RPMI8226 (cell line): ENCODE data around the gene FMN1.
"Not testable (repeated sequence)": the region's sequence is repeated elsewhere in the genome, so short reads cannot be mapped to it uniquely, and the experiment has no call there.

Experiments
- DNase-seq: peaks from one replicate; pipeline ENCODE4 v3.0.0-alpha.2; 2015

Gene FMN1

GRCh38 chr15:32956006-32956405 lies 238.5 kb downstream of the FMN1 start:
- DNase-seq = no peak

GRCh38 chr15:32953533-32953910 lies 241.0 kb downstream of the FMN1 start:
- no peak for DNase-seq

GRCh38 chr15:32952901-32953532 lies 241.5 kb downstream of the FMN1 start:
- DNase-seq = no peak

GRCh38 chr15:32951736-32952464 lies 242.6 kb downstream of the FMN1 start:
- no peak for DNase-seq

- not testable (repeated sequence) for DNase-seq
Observed at GRCh38 chr15:32950051-32950450, 244.5 kb downstream of the FMN1 start.

GRCh38 chr15:32946210-32946609 lies 248.3 kb downstream of the FMN1 start:
- DNase-seq = no peak

- no peak for DNase-seq
Observed at GRCh38 chr15:32944431-32944830, 250.1 kb downstream of the FMN1 start.

- no peak for DNase-seq
Observed at GRCh38 chr15:32943711-32944110, 250.8 kb downstream of the FMN1 start.

- no peak for DNase-seq
Observed at GRCh38 chr15:32942401-32942841, 252.1 kb downstream of the FMN1 start.

GRCh38 chr15:32941823-32942222 lies 252.7 kb downstream of the FMN1 start:
- DNase-seq = no peak

- no peak for DNase-seq
Observed at GRCh38 chr15:32936976-32937375, 257.5 kb downstream of the FMN1 start.

GRCh38 chr15:32936283-32936918 lies 258.1 kb downstream of the FMN1 start:
- no peak for DNase-seq

- DNase-seq = no peak
Observed at GRCh38 chr15:32935139-32935538, 259.4 kb downstream of the FMN1 start.

- no peak for DNase-seq
Observed at GRCh38 chr15:32933236-32933635, 261.3 kb downstream of the FMN1 start.

- no peak for DNase-seq
Observed at GRCh38 chr15:32928876-32929275, 265.6 kb downstream of the FMN1 start.

GRCh38 chr15:32927124-32927523 lies 267.4 kb downstream of the FMN1 start:
- DNase-seq = no peak

GRCh38 chr15:32923176-32923575 lies 271.3 kb downstream of the FMN1 start:
- DNase-seq = no peak

GRCh38 chr15:32922541-32922940 lies 272.0 kb downstream of the FMN1 start:
- no peak for DNase-seq

GRCh38 chr15:32919749-32920414 lies 274.6 kb downstream of the FMN1 start:
- DNase-seq = no peak

- no peak for DNase-seq
Observed at GRCh38 chr15:32918547-32918946, 276.0 kb downstream of the FMN1 start.

GRCh38 chr15:32910839-32911238 lies 283.7 kb downstream of the FMN1 start:
- DNase-seq = no peak

GRCh38 chr15:32909431-32909830 lies 285.1 kb downstream of the FMN1 start:
- DNase-seq = no peak

GRCh38 chr15:32908872-32909271 lies 285.6 kb downstream of the FMN1 start:
- no peak for DNase-seq
